Esophagus squamous epithelium (tissue), 4 donors: ENCODE measurements around the gene NMUR1.

ENCODE experiments used
- CTCF ChIP-seq, 6 experiments: fragments of 450-650 bp in 4 of 6; fragments of 200-600 bp in 2 of 6; sonication (generic) in 2 of 6; IDR thresholded peaks; one replicate each; pipeline ENCODE4 v1.5.1; 2016 to 2019; ENCODE audit warnings: antibody characterized with exemption in 6 of 6, mild to moderate bottlenecking in 4 of 6, moderate library complexity in 4 of 6
- POLR2A ChIP-seq, 4 donors: fragments of 450-650 bp; IDR thresholded peaks; one replicate each; pipeline ENCODE4 v1.6.1; 2017; ENCODE audit warnings: antibody characterized with exemption in 4 of 4, mild to moderate bottlenecking in 4 of 4, moderate library complexity in 3 of 4

- TF ChIP-seq POLR2A (IDR thresholded peaks at IDR 0.05) (no peak), CTCF (IDR thresholded peaks at IDR 0.05) (no peak)
These were observed 11.9 kb upstream of the NMUR1 start for GRCh38 chr2:231542136-231542535.
